Measurements from ENCODE around the gene ASTN2. TPM values are rescaled to one million over a fixed set of nuclear protein-coding genes. Genes with fewer than 3 reads are reported as not detected.

ASTN2 gene
- total RNA-seq, 1 experiment from 2014 or later = 4.8 TPM

DNA sequence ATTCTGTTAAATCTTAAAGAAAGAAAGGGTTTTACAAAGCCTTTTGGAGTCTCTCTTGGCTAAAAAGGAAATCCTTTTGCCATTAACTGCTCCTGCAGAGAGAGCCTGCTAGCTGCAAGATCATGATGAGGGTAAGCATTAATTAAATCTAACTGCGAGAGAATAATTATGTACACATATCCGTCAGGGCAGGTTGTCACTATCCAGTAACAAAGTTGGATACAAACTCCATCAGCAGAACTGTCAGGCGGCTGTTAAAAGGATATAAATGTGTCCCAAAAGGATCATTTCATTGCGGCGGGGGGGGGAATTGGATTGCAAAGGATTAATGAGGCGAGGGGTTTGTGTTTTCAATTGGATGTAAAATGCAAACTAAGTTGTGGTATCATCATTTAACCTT, 289.3 kb downstream of the ASTN2 start (continued):
- TF ChIP-seq SIN3A (IDR thresholded peaks at IDR 0.05; ENCODE audit: low read depth) (no peak), SRF (IDR thresholded peaks at IDR 0.05; ENCODE audit: low read depth) (no peak), YY1 (IDR thresholded peaks at IDR 0.05; ENCODE audit: extremely low read depth, insufficient replicate concordance, low read depth, low read length) (no peak)

DNA sequence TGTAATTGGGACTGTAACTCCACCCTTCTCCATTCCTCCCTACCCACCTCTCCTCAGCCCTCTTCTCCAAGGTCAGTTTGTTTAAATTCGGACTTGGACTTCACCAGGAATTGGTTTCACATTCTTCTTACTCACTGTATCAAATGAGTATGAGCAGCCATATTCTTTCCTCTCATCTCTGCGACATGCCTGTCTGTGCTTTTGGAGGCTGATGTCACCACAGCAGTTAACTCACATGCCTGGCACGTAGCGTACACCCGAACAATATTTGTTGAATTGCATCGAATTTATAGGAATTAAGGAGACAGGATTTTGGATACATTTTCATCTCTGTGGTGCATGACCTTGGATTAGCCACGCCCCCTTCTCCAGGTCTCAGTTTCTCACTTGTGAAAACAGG, 291.1 kb downstream of the ASTN2 start:
- ChIA-PET POLR2A (no interaction called here), CTCF (no interaction called here), RAD21 (ENCODE audit: low non-redundant PET in 1 of 2, low total read pairs in 2 of 2, uncharacterized antibody in 2 of 2, unreplicated experiment in 2 of 2) (no interaction called here)
- intact Hi-C loops (cut with micrococcal nuclease) = no loop called here
- no peak for DNase-seq (ENCODE audit: low read depth, low spot score)
- no peak for ATAC-seq
- no peak overlapping the region for H3K4me3 ChIP-seq (replicated peaks in 1 of 2; ENCODE audit: low read depth in 1 of 2, low read length in 2 of 2)
- H3K36me3 ChIP-seq (ENCODE audit: control insufficient read depth in 1 of 2, insufficient read depth in 2 of 2, low read length in 2 of 2) = no peaks in the 10 kb centered on the region
- H4K20me1 ChIP-seq (ENCODE audit: insufficient read depth) = no peaks in the 10 kb centered on the region
- no peaks in the 10 kb centered on the region for H3K4me1 ChIP-seq (ENCODE audit: control insufficient read depth in 1 of 2, insufficient read depth in 2 of 2, low read length in 2 of 2)
- TF ChIP-seq, protein P1, sequence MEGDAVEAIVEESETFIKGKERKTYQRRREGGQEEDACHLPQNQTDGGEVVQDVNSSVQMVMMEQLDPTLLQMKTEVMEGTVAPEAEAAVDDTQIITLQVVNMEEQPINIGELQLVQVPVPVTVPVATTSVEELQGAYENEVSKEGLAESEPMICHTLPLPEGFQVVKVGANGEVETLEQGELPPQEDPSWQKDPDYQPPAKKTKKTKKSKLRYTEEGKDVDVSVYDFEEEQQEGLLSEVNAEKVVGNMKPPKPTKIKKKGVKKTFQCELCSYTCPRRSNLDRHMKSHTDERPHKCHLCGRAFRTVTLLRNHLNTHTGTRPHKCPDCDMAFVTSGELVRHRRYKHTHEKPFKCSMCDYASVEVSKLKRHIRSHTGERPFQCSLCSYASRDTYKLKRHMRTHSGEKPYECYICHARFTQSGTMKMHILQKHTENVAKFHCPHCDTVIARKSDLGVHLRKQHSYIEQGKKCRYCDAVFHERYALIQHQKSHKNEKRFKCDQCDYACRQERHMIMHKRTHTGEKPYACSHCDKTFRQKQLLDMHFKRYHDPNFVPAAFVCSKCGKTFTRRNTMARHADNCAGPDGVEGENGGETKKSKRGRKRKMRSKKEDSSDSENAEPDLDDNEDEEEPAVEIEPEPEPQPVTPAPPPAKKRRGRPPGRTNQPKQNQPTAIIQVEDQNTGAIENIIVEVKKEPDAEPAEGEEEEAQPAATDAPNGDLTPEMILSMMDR (IDR thresholded peaks at IDR 0.05 in 2 of 3, conservative IDR thresholded peaks at IDR 0.05 in 1 of 3; ENCODE audit: borderline replicate concordance in 1 of 3, insufficient read depth in 1 of 3, low read depth in 2 of 3, low read length in 2 of 3) = no peak
- TF ChIP-seq FOSL1 (IDR thresholded peaks at IDR 0.05; ENCODE audit: low read depth) (no peak), ZFX (IDR thresholded peaks at IDR 0.05) (no peak), POLR2A (IDR thresholded peaks at IDR 0.05; ENCODE audit: borderline replicate concordance, extremely low read depth, insufficient read depth, insufficient read length) (no peak), EZH2 (IDR thresholded peaks at IDR 0.05) (no peak), TCF7L2 (IDR thresholded peaks at IDR 0.05; ENCODE audit: borderline replicate concordance, extremely low read depth, insufficient read depth, insufficient read length) (no peak)
- TF ChIP-seq, protein P2, sequence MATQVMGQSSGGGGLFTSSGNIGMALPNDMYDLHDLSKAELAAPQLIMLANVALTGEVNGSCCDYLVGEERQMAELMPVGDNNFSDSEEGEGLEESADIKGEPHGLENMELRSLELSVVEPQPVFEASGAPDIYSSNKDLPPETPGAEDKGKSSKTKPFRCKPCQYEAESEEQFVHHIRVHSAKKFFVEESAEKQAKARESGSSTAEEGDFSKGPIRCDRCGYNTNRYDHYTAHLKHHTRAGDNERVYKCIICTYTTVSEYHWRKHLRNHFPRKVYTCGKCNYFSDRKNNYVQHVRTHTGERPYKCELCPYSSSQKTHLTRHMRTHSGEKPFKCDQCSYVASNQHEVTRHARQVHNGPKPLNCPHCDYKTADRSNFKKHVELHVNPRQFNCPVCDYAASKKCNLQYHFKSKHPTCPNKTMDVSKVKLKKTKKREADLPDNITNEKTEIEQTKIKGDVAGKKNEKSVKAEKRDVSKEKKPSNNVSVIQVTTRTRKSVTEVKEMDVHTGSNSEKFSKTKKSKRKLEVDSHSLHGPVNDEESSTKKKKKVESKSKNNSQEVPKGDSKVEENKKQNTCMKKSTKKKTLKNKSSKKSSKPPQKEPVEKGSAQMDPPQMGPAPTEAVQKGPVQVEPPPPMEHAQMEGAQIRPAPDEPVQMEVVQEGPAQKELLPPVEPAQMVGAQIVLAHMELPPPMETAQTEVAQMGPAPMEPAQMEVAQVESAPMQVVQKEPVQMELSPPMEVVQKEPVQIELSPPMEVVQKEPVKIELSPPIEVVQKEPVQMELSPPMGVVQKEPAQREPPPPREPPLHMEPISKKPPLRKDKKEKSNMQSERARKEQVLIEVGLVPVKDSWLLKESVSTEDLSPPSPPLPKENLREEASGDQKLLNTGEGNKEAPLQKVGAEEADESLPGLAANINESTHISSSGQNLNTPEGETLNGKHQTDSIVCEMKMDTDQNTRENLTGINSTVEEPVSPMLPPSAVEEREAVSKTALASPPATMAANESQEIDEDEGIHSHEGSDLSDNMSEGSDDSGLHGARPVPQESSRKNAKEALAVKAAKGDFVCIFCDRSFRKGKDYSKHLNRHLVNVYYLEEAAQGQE (IDR thresholded peaks at IDR 0.05; ENCODE audit: low read depth) = no peak
- no peaks in the 10 kb centered on the region for H3K27me3 ChIP-seq (ENCODE audit: insufficient read depth, low read length)
- BruUV-seq (replicated peaks) = no TSS peak
- no peak overlapping the region for H3K27ac ChIP-seq (ENCODE audit: low read depth, low read length)
- H3K9me2 ChIP-seq (ENCODE audit: insufficient read depth) = no peaks in the 10 kb centered on the region
- H2AFZ ChIP-seq (ENCODE audit: low read depth, low read length, poor library complexity, severe bottlenecking) = no peak overlapping the region
- H3K79me2 ChIP-seq (ENCODE audit: insufficient read depth, low read length) = no peaks in the 10 kb centered on the region
- no peak overlapping the region for H3K9ac ChIP-seq (ENCODE audit: low read length)
- H3K4me2 ChIP-seq (ENCODE audit: low read length) = no peak overlapping the region
- no peaks in the 10 kb centered on the region for H3K9me3 ChIP-seq (ENCODE audit: control insufficient read depth in 1 of 2, insufficient read depth in 1 of 2, low read depth in 1 of 2, low read length in 2 of 2)
